ENCODE results near the gene C2orf74.
"Not testable (repeated sequence)": the region's sequence is repeated elsewhere in the genome, so short reads cannot be mapped to it uniquely, and the experiment has no call there.

The C2orf74 gene

GRCh38 chr2:61161888-61162287 is at the start of gene C2orf74:
C2orf74 (plus strand) TSS chr2:61162188; CDS start chr2:61162515, 327 bp downstream.
- no peak for DNase-seq

- DNase-seq: no peak
These were observed 47.8 kb upstream of the C2orf74 start for GRCh38 chr2:61114147-61114546.

GRCh38 chr2:61116302-61116701 is 45.7 kb upstream of the C2orf74 start:
- no peak for DNase-seq

GRCh38 chr2:61117534-61117933 is 44.5 kb upstream of the C2orf74 start:
- DNase-seq: no peak

GRCh38 chr2:61125123-61125710 is 36.8 kb upstream of the C2orf74 start:
- DNase-seq: no peak

- DNase-seq: no peak
These were observed 36.2 kb upstream of the C2orf74 start for GRCh38 chr2:61125798-61126197.

- DNase-seq: not testable (repeated sequence)
These were observed 33.9 kb upstream of the C2orf74 start for GRCh38 chr2:61128122-61128521.

- DNase-seq: no peak
These were observed 27.8 kb upstream of the C2orf74 start for GRCh38 chr2:61134141-61134540.

GRCh38 chr2:61135510-61135909 is 26.5 kb upstream of the C2orf74 start:
- DNase-seq: no peak

GRCh38 chr2:61138859-61139258 is 23.1 kb upstream of the C2orf74 start:
- DNase-seq: no peak

GRCh38 chr2:61141151-61141550 is 20.8 kb upstream of the C2orf74 start:
- no peak for DNase-seq

- DNase-seq: peak; percentile 94 to 96
These were observed 17.2 kb upstream of the C2orf74 start for GRCh38 chr2:61144697-61145268.

GRCh38 chr2:61145990-61146389 is 16.0 kb upstream of the C2orf74 start:
- no peak for DNase-seq

GRCh38 chr2:61148091-61148490 is 13.9 kb upstream of the C2orf74 start:
- not testable (repeated sequence) for DNase-seq

GRCh38 chr2:61149074-61149473 is 12.9 kb upstream of the C2orf74 start:
- no peak for DNase-seq

- no peak for DNase-seq
These were observed 10.6 kb upstream of the C2orf74 start for GRCh38 chr2:61151436-61151835.

GRCh38 chr2:61157371-61158003 is 4.5 kb upstream of the C2orf74 start:
- no peak for DNase-seq

- no peak for DNase-seq
These were observed 3.5 kb upstream of the C2orf74 start for GRCh38 chr2:61158356-61158955.

GRCh38 chr2:61162721-61163120 is 733 bp downstream of the C2orf74 start:
- no peak for DNase-seq

- not testable (repeated sequence) for DNase-seq
These were observed 3.1 kb downstream of the C2orf74 start for GRCh38 chr2:61165082-61165481.

- DNase-seq: no peak
These were observed 4.0 kb downstream of the C2orf74 start for GRCh38 chr2:61165946-61166345.

- DNase-seq: no peak
These were observed 5.6 kb downstream of the C2orf74 start for GRCh38 chr2:61167579-61167978.

GRCh38 chr2:61172671-61173070 is 10.7 kb downstream of the C2orf74 start:
- DNase-seq: no peak

- DNase-seq: no peak
These were observed 11.1 kb downstream of the C2orf74 start for GRCh38 chr2:61173116-61173515.

Data from activated T-cell treated with anti-CD3 and anti-CD28 coated beads, Interleukin-2, amount 50 U/mL, for 48 hours (primary cell).